Hematopoietic multipotent progenitor cell treated with erythropoietin and hydrocortisone succinate and interleukin-3 and kit ligand, for 8 days (in vitro differentiated cells): ENCODE data around the gene CEL.
"Not testable (repeated sequence)": the region's sequence is repeated elsewhere in the genome, so short reads cannot be mapped to it uniquely, and the experiment has no call there.

Experiments
- DNase-seq: peaks from one replicate; pipeline ENCODE4 v3.0.0-alpha.2; 2015

The CEL gene

DNA sequence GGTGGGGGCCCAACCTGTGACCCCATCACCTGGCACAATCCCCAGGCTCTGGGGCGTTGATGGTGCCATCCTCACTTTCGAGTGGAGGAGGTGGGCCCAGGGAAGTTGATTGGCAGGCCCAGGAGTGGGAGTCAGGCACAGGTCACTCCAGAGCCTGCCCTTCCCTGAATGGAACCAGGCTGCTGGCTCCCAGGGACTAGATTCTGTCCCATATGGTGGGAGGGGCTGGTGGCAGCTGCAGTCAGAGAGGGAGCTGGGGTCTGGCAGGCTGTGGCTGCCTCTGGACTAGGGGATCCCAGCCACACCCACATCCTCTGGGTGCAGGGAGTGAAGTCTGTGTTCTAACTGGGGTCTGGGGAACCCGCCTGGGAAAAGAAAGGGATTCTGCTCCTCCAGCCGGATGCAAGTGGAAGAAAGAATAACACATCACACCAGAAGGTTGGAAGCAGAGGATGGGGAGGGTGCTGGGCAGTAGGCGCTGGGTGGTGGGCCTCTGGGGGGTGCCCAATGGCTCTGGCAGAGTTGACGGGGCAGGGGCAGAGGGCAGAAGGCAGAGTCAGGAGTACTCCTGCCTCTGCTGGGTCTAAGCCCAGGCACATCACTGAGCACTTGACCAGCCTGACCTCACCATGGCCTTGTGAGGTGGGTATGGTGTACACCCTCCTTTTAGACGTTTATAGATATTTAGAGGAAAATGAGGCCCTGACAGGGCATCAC lies 25.8 kb downstream of the CEL start:
- DNase-seq: no peak

DNA sequence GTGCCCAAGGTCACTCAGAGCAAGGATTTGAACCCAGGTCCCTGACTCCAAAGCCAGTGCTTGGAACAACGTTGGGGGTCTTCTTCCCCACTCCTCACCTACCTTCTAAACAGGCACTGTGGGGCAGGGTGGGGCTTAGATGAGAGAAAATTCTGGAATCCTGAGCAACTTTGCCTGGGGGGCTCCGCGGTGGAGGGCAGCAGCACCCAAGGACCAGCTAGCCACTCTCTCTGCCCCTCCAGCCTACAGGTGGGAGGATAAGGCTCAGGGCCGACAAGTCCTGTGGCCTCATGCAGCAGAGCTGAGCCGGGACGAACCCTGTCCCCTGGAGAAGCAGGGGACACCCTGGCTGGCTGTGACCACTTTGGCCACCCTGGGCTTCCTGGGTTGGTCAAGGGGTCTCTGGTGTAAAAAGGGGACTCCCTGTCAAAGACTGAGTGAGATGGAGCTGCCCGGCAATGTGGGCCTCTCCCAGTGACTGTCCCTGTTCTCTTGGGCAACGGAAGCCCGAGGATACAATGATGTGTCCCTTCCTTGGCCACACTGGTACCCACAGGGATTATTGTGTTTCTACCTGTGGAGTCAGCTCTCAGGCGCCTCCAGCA lies 26.5 kb downstream of the CEL start:
- DNase-seq: no peak

DNA sequence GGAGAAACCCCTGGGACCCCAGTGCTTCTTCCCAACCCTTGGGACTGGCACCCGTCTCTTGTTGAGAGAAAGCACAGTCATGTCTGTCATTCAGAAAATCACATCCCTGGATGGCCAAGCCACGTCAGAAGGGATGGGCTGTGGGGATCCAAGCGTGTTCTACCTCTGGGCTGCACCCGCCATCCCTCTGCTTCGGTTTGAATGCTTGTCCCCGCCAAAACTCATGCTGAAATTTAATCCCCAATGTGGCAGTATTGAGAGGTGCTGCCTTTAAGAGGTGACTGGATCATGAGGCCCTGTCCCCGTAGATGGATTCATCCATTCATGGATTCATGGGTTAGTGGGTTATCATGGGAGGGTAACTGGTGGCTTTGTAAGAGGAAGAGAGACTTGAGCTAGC lies 27.0 kb downstream of the CEL start:
- no peak for DNase-seq

DNA sequence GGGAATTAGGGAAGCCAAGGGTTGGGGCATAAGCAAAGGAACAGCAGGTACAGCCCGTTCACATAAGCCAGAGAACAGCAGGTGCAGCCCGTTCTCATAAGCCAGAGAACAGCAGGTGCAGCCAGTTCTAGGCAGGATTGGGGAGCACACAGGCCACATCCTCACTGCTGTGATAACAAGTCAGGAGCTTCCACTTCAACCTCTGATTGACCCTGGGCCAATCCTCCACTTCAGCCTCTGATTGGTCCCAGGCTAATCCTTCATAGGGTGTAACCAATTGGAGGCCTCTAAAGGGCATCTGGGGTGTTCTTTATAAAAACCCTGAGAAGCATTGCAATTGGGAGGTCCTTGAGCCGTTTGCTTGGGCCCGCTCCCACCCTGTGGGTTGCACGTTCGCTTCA lies 27.5 kb downstream of the CEL start:
- DNase-seq: peak; percentile 57

DNA sequence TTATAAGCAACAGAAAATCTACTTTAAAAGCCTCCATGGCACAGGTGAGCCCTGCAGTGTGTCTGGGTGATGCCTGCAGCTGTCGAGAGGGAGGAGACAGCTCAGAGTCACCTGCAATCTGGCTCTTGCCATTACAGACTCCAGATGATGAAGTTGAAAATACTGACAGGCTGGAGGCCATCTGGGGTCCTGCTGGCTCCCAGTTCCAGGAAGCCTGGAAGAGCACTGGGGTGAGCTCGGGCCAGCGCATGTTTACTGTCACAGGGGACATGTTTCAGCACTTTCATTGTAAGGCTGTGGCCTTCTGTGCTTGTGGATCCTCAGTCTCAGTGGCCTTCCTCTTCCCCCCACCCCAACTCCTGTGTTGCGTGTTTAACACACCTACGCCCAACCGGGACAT lies 28.4 kb downstream of the CEL start:
- DNase-seq: no peak

DNA sequence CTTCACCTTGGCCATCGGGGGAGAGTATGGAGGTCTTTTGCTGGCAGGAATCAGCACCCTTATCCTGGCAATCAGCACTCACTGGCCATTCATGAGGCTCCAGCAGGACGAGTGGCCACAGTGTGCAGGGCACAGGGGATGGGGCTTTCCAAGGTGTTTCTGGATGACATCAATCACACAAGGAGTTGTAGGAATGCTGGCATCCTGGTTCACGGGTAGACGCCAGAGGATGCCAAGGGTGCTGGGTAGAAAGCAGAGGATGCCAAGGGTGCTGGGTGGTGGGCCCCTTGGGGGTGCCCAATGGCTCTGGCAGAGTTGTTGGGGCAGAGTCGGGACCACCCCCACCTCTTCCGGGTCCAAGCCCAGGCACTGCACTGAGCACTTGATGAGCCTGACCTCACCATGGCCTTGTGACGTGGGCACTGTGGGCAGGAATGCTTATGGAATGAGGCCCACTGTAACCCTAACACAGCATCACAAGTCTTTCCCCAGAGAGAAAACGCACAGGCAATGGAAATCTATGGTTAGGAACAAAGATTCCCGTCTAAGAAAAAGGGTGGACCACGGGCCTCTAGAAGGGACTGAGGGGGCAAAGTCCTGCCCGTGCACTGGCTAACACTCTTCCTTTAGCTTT lies 29.1 kb downstream of the CEL start:
- DNase-seq: no peak

DNA sequence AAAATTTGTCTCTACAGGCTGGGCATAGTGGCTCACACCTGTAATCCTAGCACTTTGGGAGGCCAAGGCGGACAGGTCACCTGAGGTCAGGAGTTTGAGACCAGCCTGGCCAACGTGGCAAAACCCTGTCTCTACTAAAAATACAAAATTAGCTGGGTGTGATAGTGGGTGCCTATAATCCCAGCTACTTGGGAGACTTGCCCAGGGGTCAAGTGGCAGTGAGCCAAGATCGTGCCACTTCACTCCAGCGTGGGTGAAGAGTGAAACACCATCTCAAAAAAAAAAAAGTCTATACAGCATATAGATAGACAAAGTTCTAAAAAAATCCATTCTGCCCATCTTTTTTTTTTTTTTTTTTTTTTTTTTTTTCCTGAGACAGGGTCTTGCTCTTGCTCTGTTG lies 32.6 kb downstream of the CEL start:
- DNase-seq: not testable (repeated sequence)

DNA sequence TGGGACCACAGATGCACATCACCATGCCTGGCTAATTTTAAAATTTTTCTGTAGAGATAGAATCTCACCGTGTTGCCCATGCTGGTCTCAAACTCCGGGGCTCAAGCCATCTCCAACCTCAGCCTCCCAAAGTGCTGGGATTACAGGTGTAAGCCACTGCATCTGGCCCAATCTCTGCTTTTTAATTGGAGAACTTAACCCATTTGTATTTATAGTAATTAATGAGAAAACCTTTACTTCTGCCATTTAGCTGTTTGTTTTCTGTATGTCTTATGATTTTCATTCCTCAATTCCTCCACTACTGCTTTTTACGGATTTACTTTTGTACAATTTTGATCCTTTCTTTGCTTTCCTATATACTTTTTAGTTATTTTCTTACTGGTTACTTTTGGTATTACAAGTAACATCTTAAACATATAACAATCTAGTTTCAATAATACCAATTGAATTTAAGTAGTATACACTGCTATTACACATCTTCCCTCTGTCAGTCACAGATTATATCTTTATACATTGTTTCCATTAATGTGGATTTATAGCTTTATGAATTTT lies 33.1 kb downstream of the CEL start:
- DNase-seq: no peak

DNA sequence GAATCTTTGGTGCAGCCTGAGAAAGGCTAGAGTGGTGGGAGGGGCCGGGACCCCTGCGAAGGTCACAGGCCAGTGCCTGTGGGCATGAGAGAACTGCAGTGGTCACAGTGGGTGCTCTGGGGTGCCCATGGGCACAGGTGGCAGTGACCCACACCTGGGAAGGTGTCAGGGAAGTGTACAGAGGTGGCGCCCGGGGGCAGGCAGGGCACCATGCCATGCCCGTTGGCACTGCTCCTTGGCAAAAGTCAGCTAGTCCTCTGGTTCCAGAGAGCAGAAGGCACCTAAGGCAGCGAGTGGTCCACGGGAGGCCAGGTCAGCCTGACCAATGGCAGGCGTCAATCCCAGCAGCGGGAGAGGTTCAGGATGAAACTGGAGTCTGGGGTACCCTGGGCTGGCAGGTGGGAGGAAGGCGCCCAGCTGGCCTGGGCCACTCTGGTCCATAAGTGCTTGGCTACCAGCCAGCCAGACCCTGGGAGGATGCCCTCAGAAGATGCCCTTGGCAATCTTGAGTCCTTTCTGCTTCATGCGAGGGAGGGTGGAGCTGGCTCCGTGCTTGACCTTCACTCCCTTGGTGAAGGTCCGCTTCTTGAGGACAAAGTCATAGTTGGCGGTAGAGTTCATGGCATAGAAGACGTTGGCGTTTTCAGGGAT lies 36.4 kb downstream of the CEL start:
- DNase-seq: no peak

DNA sequence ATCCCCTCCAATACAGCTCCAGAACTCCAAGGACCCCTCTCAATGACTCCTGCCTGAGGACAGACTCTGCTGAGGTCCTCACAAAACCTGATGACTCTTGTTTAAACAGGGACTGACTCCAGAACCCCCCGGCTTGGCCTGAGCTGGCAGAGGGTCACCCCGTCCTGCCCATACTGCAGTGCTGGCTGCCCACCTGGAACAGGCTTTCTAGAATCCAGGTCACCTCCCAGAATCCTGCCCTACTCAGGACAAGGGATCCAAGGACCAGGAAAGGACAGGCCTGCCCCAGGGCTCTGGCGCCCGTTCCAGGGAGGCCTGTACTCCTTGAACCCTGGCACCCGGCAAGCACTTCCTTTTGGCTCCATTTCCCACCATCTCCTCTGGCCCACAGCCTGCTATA lies 37.1 kb downstream of the CEL start:
- DNase-seq: no peak

DNA sequence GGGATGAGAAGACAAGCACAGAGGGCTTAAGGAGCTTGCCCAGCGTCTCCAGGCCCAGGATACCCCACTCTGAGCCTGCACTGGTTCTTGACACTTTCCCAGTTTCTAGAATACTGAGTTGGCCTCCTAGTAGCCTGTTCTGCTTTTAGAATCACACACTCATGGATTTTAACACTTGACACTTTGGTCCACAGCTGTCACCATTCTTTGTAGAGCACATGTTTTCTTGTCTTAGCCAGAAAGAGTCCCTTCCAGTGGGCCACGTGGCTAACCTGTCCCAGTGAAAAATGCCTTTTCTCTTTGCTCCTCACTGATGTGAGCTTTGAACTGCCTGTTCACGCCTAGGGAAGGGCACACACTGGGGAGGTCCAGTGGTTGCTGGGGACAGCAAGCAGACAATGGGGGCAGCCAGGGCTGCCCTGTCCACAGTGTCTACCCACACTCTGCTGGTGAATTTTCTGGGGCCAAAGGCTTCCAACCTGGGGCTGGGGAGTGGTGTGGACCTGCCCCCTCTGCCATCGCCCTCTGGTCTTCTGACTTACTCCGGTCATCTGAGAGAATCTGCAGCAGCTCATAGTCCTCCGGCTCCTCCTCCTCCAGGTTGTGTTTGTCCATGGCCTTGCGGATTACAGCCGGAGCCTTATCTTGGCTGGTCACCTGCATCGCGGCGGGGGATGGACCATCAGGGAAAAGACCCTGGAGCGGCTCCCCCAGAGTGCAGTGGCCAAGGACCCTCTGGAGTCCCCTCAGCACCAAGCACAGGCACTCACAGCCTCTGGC lies 38.1 kb downstream of the CEL start:
- DNase-seq: no peak

DNA sequence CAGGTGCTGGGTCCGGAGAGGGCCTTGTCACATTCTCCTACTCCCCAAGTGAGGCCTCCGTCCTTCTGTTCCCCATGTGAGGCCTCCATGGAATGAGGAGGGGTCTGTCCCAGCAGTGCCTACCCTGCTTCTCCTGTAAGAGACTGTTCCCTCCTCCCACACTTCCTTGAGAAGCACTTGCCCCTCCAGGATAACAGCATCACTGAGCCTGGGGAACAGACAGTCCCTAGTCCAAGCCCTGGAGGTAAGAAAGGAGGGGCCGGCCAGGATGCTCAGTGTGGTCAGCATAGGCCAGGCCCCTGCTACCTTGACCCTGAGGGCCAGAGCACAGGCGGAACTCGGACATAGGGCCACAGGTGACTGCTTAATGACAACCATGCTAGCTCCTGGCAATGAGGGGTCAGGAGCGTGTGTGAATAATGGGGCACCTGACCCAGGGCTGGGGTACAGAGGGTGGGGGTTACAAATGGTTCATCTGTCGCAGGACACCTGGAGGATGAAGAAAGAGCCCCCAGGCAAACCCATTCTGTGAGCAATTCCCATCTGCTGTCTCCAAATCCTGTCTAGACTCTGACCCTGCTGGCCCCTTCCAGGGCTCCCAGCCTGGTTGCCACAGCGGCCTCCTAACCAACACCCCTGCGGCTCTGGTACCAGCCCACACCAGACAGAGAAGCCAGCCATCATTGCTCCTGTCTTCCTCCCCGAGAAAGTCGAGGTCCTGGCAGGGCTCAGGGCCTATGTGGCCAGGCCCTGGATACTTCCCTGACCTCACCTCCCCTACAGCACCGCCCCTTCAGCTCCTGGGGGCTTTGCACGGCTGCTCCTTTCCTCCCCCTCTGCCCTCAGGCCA lies 39.0 kb downstream of the CEL start:
- DNase-seq: no peak

DNA sequence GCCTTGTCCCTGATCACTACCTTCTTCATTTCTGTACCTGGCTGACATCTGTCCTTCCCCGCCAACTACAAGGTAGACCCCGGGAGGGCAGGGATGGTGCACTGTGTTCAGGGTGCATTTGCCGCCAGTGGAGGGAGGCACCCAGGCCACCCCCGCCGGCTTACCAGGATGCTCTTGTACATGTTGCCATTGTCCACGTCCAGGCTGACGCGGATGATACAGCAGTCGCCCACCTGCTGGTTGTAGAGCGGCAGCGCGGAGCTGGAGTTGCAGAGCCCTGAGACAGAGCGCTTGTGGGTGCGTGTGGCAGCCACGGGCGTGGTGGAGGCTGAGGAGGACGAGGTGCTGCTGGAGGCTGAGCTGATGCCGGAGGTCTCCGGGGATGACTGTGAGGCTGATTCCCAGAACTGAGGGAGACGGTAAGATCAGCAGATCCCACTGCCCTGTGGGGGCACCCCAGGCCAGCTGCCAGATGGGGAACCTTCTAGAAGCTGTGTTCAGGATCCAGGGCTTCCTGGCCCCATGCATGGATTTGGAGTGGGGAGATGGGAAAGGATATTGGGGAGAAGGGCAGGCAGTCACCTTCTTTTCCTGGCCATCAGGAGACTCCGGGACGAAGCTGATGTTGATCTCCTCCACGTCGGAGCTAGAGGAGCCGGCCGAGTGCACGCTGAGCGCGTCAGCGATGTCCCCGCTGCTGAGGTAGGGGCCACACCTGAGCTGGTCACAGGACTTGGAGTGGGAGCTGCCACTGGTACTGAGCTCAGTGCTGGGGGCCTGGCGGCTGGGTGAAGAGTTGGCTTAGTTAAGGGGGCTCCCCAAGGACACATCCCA lies 39.8 kb downstream of the CEL start:
- no peak for DNase-seq

DNA sequence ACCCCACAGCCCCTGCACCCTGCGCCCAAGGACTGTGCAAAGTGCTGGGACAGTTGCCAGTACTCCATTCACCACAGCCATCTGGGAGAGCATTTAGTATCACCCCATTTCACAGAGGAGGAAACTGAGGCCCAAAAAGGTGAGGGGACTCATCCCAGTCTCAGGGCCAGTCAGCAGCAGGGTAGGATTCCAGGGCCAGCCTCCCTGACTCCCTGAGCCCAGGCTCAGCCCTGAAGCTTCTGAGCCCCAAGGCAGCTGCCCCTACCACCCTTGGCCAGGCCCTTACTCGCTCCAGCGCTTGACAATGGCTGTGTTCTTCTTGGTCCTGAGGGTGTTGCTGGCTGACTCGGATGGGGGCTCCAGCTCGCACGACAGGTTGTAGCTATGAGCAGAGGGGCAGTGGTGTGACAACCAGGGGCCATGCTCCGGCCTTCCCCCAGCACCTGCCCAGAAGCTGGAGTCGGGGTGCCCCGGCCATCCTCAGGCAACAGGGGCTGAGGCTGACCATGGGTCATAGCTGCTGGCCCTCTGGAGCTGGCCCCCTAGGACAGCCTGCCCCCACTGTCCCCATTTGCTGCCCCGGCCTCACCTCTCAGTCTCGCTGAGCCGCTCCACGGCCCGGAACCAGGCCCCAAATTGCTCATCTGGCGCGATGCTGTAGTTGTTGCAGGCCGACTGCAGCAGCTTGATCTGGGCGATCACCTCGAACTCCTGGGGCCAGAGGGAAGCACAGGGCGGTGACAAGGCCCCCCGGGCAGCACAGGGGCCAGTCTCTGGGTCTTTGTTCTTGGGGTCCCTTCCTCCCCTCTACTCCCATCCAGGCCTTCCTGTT lies 40.6 kb downstream of the CEL start:
- DNase-seq: no peak

DNA sequence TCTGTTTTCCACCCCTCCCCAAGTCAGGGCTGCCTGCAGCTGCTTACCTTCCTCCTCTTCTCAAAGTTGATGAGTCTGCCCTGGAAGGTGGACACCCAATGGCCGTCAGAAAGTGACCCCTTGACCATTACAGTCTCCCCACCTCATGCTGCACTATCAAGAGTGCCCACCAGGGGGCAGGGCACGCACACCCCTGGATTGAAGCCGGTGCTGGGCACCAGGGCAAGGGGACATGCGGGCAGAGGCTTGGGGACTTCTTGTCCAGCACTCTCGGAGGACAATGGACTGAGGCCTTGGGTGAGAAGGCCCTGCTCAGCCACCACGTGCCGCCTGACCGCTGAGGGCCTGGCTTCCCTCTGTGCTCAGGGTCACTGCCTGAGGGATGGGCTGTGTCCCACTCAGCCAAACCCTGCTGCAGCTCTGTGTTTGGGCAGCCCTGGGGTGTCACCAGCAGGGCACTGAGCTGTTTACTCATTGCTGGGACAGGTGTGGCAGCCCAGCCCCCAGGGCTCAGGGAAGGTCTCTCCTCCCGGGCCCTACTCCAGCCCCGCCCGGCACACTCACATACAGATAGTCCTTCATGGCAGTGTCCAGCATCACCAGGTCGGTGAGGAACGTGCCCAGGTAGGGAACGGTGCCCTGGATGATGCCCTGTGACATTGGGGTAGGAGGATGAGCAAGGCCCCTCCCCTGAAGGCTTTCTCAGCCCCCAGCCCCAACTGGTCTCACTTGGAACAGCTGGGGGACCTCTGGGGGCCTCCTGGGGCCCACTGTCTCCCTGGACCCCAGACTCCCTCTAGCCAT lies 41.6 kb downstream of the CEL start:
- DNase-seq: peak; percentile 46

DNA sequence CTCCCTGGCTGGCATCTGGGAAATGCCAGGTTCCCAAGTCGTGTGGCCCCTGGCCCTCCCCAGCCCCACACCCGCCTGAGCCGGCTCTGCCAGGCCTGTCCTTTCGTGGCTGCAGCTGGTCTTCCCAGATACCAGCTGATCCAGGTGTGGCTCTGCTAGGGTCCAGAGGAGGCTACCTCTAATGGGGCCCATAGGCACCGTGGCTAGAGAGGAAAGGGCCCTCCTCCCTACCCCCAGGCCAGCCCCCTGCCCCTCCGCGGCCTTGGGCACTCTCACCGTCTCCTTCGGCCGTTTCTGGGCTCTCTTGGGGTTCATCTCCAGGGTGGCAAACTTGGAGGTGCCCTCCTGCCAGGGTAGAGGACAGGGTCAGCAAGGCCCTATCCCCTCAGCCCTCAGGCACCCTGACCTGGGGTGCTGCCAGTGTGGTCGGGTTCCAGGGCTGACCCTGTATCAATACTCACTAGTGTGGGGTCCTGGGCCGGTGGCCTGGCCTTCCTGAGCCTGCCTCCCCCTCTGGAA lies 42.3 kb downstream of the CEL start:
- no peak for DNase-seq

DNA sequence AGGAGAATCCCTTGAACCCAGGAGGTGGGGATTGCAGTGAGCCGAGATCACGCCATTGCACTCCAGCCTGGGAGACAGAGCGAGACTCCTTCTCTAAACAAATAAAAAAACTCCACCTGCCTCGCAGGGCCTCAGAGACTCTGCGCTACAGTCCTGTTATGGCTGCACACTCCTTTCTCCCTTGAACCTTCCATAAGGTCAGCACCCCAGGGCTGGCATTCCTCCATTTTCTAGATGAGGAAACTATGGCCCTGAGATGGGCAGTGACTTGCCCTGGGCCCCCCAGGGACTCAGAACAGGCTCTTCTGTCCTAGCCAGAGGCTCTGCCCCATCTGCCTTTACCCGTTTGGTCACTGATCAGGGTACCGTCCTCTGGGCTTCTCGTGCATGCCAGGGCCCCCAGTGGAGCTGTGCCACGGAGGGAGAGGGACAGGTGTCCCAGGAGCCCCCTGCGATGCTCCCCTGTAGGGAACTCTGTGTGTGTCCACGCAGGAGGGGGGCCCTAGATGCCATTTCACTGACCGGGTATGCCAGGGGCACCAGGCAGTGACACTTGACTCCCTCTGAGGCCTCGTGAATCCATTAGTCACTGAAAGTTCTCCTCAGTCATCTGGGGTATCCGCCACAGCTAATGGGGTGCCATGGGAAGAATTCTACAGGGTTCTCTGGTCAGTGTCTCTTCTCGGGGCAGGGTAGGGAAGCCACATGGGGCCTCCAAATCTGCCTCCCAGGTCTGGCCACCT lies 43.1 kb downstream of the CEL start:
- no peak for DNase-seq

DNA sequence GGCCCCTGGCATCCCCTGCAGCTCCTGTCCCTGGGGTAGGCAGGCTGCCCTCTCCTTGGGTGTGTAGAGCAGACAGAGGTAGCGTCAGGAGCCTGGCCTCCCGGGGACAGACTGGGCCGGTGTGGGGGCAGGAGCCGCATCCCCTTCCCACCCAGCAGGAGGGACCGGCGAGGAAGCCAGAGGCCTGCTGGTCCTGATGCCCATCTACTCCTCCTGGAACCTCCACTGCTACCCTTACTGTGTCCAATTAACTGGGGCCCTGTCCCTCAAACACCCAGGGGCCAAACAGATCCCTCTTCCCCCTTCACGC lies 43.6 kb downstream of the CEL start:
- DNase-seq: no peak
